Keratinocyte (primary cell): ENCODE results near the gene RIT1.

Experiments used
- EZH2 ChIP-seq: IDR thresholded peaks from one replicate; pipeline ENCODE4 v1.6.1; 2012; ENCODE audit warnings: inconsistent platforms, mild to moderate bottlenecking, low read length, moderate library complexity
- TF ChIP-seq, protein P1 (sequence below), 3 experiments: IDR thresholded peaks in 1 of 3; conservative IDR thresholded peaks in 1 of 3; optimal IDR thresholded peaks in 1 of 3; 2 replicates in 2 of 3; 3 replicates in 1 of 3; pipeline versions ENCODE3 to v1.5.1; 2011; ENCODE audit warnings: low read length in 3 of 3, mild to moderate bottlenecking in 3 of 3, moderate library complexity in 2 of 3, control low read depth in 1 of 3, inconsistent platforms in 1 of 3; ENCODE audit not compliant: insufficient read depth in 2 of 3; ENCODE audit errors: extremely low read depth in 1 of 3

GRCh38 chr1:155929057-155929456 lies 17.9 kb upstream of the RIT1 start:
- TF ChIP-seq, protein P1, sequence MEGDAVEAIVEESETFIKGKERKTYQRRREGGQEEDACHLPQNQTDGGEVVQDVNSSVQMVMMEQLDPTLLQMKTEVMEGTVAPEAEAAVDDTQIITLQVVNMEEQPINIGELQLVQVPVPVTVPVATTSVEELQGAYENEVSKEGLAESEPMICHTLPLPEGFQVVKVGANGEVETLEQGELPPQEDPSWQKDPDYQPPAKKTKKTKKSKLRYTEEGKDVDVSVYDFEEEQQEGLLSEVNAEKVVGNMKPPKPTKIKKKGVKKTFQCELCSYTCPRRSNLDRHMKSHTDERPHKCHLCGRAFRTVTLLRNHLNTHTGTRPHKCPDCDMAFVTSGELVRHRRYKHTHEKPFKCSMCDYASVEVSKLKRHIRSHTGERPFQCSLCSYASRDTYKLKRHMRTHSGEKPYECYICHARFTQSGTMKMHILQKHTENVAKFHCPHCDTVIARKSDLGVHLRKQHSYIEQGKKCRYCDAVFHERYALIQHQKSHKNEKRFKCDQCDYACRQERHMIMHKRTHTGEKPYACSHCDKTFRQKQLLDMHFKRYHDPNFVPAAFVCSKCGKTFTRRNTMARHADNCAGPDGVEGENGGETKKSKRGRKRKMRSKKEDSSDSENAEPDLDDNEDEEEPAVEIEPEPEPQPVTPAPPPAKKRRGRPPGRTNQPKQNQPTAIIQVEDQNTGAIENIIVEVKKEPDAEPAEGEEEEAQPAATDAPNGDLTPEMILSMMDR (optimal IDR thresholded peaks at IDR 0.05 in 1 of 3, IDR thresholded peaks at IDR 0.05 in 1 of 3, conservative IDR thresholded peaks at IDR 0.05 in 1 of 3; ENCODE audit: extremely low read depth in 1 of 3, insufficient read depth in 2 of 3, low read length in 3 of 3): no peak
- TF ChIP-seq EZH2: no peak
